ENCODE results near the gene RHOB. TPM values are rescaled to one million over a fixed set of nuclear protein-coding genes. Genes with fewer than 3 reads are reported as not detected.

Gene RHOB
- total and polyA plus RNA-seq, 2 of the 13 experiments (the other 11 are each of a cell fraction or from before 2014, with no cell fraction given): 192 to 268 TPM

- TF ChIP-seq THAP7 (CRISPR knock-in tag; IDR thresholded peaks at IDR 0.05) (no peak), DMTF1 (CRISPR knock-in tag; IDR thresholded peaks at IDR 0.05) (no peak), ZNF589 (CRISPR knock-in tag; conservative IDR thresholded peaks at IDR 0.05) (no peak)
Observed at GRCh38 chr2:20419007-20419576, 27.8 kb upstream of the RHOB start (continued).

GRCh38 chr2:20419752-20420151 is 27.1 kb upstream of the RHOB start:
- Histone ChIP-seq H3K27ac (ENCODE audit: extremely low read length, insufficient read depth, low read length) (peak overlapping the region; percentile 61), H3K36me3 (replicated peaks in 1 of 2; ENCODE audit: control insufficient read depth in 1 of 2, insufficient read depth in 2 of 2, low read length in 2 of 2) (no peaks in the 10 kb centered on the region), H3K4me1 (ENCODE audit: insufficient read depth, low read length) (peaks cover 100% of the 10 kb centered on the region), H4K20me1 (ENCODE audit: insufficient read depth, low read length) (no peaks in the 10 kb centered on the region), H3K4me3 (replicated peaks in 1 of 3; ENCODE audit: insufficient read depth in 1 of 3, low read depth in 2 of 3, low read length in 3 of 3) (peak overlapping the region; percentile 7 to 68 (median 42); a peak in 4 of 6 replicates), H3K9me3 (ENCODE audit: low read length) (no peaks in the 10 kb centered on the region), H2AFZ (ENCODE audit: low read length) (no peak overlapping the region), H3K27me3 (ENCODE audit: control insufficient read depth in 1 of 2, insufficient read depth in 2 of 2, low read length in 2 of 2) (peaks cover 1 to 20% of the 10 kb centered on the region in 2 experiments), H3K4me2 (ENCODE audit: low read depth, low read length) (peak overlapping the region; percentile 86), H3K79me2 (ENCODE audit: insufficient read depth, low read length) (no peaks in the 10 kb centered on the region), H3K9ac (ENCODE audit: insufficient read depth, low read depth, low read length) (peak overlapping the region; percentile 48; the same call in 1 of the 2 replicates)
- no peak for FAIRE-seq
- no TSS peak for BruUV-seq (replicated peaks)
- intact Hi-C loops (cut with micrococcal nuclease; ENCODE audit: unreplicated experiment) (loop anchor here (2.0 kb wide), 1 partner anchor 19 kb away; no protein-coding TSS in a partner anchor), in situ Hi-C loops (cut with HindIII; ENCODE audit: extremely low pct_ligation_motif_present, low pct_unique_long_range_greater_than_20kb) (no loop called here)
- ChIA-PET CTCF (ENCODE audit: low intra/inter-chr PET ratio, low total read pairs) (no interaction called here), POLR2A (interaction anchor here (1.0 to 14.2 kb wide), 13 partner anchors 12 to 231 kb away, joined by 3 to 190 read pairs (median 5); partner anchors contain the start of genes HS1BP3 and RHOB)
- ATAC-seq: peak; percentile 11; the same call in 2 of the 3 replicates
- DNase-seq (ENCODE audit: low spot score): no peak
- 28% methylated on average over 9 of the region's 9 CpGs for WGBS (ENCODE audit: low lambda C conversion rate)
- no peak for TF ChIP-seq ZBTB26 (CRISPR knock-in tag; IDR thresholded peaks at IDR 0.05; ENCODE audit: borderline replicate concordance)
- no peak for TF ChIP-seq RAD51 (IDR thresholded peaks at IDR 0.05; ENCODE audit: borderline replicate concordance)
- TF ChIP-seq TCF12 (IDR thresholded peaks at IDR 0.05): no peak
- TF ChIP-seq TCF12 (CRISPR knock-in tag; IDR thresholded peaks at IDR 0.05): no peak
- TF ChIP-seq ZNF12 (CRISPR knock-in tag; IDR thresholded peaks at IDR 0.05): peak; percentile 88
- TF ChIP-seq ZHX2 (IDR thresholded peaks at IDR 0.05; ENCODE audit: low read depth): no peak
- no peak for TF ChIP-seq ZHX2 (CRISPR knock-in tag; IDR thresholded peaks at IDR 0.05; ENCODE audit: borderline replicate concordance)
- TF ChIP-seq ZNF598 (CRISPR knock-in tag; IDR thresholded peaks at IDR 0.05; ENCODE audit: borderline replicate concordance): 0 out of 2 replicates have a peak, but pooled peaks have one; percentile 56
- TF ChIP-seq RARA (CRISPR knock-in tag; IDR thresholded peaks at IDR 0.05): no peak
